H1 (cell line): ENCODE data around the gene TCERG1L. TPM values are rescaled to one million over a fixed set of nuclear protein-coding genes. Genes with fewer than 3 reads are reported as not detected.

Experiments
- CTCF ChIA-PET: fragments of 300-600 bp; sonication (Branson Sonifier 250); formaldehyde crosslinking; loops from one replicate; lab custom pipeline; 2021; ENCODE audit not compliant: partially characterized antibody; lab: Charles Lee
- POLR2A ChIA-PET: fragments of 300-600 bp; sonication (Branson Sonifier 250); formaldehyde crosslinking; loops from one replicate; lab custom pipeline; 2021; ENCODE audit warnings: inconsistent platforms; ENCODE audit not compliant: partially characterized antibody; lab: Charles Lee
- DNase-seq, 2 experiments: peaks; one replicate each; pipeline versions ENCODE4 v3.0.0 to v3.0.0-alpha.2; 2010 to 2022; ENCODE audit warnings: low spot score in 2 of 2, low read depth in 1 of 2, mixed read lengths in 1 of 2
- FAIRE-seq: peaks from 2 replicates; lab custom pipeline; 2011; peaks lifted over from hg19 to GRCh38; lab: Jason Lieb, UNC
- H2AFZ ChIP-seq: 2 replicates; pipeline ENCODE4 v1.8.1; 2012; ENCODE audit warnings: low read length, inconsistent platforms
- H2AK5ac ChIP-seq: 2 replicates; pipeline ENCODE4 v1.6.1; 2013; ENCODE audit warnings: low read depth, low read length
- H2BK120ac ChIP-seq: replicated peaks from 2 replicates; pipeline ENCODE3; 2013; ENCODE audit warnings: low read depth, low read length, inconsistent platforms
- H2BK12ac ChIP-seq: 2 replicates; pipeline ENCODE4 v1.6.1; 2013; ENCODE audit warnings: low read depth, low read length
- H2BK15ac ChIP-seq: 2 replicates; pipeline ENCODE4 v1.6.1; 2013; ENCODE audit warnings: low read length
- H2BK20ac ChIP-seq: 2 replicates; pipeline ENCODE4 v1.6.1; 2013; ENCODE audit warnings: low read length
- H2BK5ac ChIP-seq: 2 replicates; pipeline ENCODE4 v1.6.1; 2013; ENCODE audit warnings: low read depth, low read length
- H3K14ac ChIP-seq: 2 replicates; pipeline ENCODE4 v1.6.1; 2013; ENCODE audit warnings: inconsistent platforms; ENCODE audit not compliant: insufficient read length
- H3K18ac ChIP-seq: 2 replicates; pipeline ENCODE4 v1.6.1; 2013; ENCODE audit warnings: low read length; ENCODE audit errors: extremely low read depth
- H3K23ac ChIP-seq: 2 replicates; pipeline ENCODE4 v1.6.1; 2013; ENCODE audit warnings: inconsistent platforms; ENCODE audit not compliant: insufficient read length
- H3K23me2 ChIP-seq: 2 replicates; pipeline ENCODE4 v1.6.1; 2013; ENCODE audit warnings: low read depth, low read length
- H3K27ac ChIP-seq: 2 replicates; pipeline ENCODE4 v1.6.1; 2011; ENCODE audit warnings: low read depth, low read length, inconsistent platforms
- H3K27me3 ChIP-seq, 4 experiments: replicated peaks in 1 of 4; 1 replicate in 1 of 4; 2 replicates in 3 of 4; pipeline versions ENCODE4 v1.6.1 to v1.8.1; 2011 to 2013; ENCODE audit warnings: low read length in 3 of 4, mild to moderate bottlenecking in 3 of 4, inconsistent platforms in 2 of 4, mixed read lengths in 2 of 4, moderate library complexity in 1 of 4; ENCODE audit not compliant: control insufficient read depth in 3 of 4, insufficient read depth in 3 of 4; ENCODE audit errors: extremely low read depth in 1 of 4
- H3K36me3 ChIP-seq, 4 experiments: 2 replicates each; pipeline versions ENCODE4 v1.6.1 to v1.8.1; 2011 to 2013; ENCODE audit warnings: mild to moderate bottlenecking in 4 of 4, low read length in 3 of 4, moderate library complexity in 2 of 4, control low read depth in 1 of 4, inconsistent platforms in 1 of 4; ENCODE audit not compliant: insufficient read depth in 4 of 4, control insufficient read depth in 2 of 4
- H3K4ac ChIP-seq: replicated peaks from 2 replicates; pipeline ENCODE3; 2013; ENCODE audit warnings: low read length, low read depth, mixed read lengths, inconsistent platforms; ENCODE audit not compliant: insufficient read length
- H3K4me1 ChIP-seq, 4 experiments: replicated peaks in 1 of 4; 1 replicate in 1 of 4; 2 replicates in 3 of 4; pipeline versions ENCODE4 v1.6.1 to v1.8.1; 2011 to 2013; ENCODE audit warnings: low read length in 3 of 4, inconsistent platforms in 2 of 4, mixed read lengths in 1 of 4; ENCODE audit not compliant: insufficient read depth in 4 of 4, control insufficient read depth in 3 of 4
- H3K4me2 ChIP-seq, 2 experiments: 2 replicates each; pipeline versions ENCODE4 v1.6.1 to v1.8.1; 2011 to 2013; ENCODE audit warnings: low read depth in 2 of 2, low read length in 2 of 2, control low read depth in 1 of 2, inconsistent platforms in 1 of 2, mild to moderate bottlenecking in 1 of 2; ENCODE audit not compliant: insufficient read depth in 1 of 2
- H3K4me3 ChIP-seq, 4 experiments: fragments of 200-600, 300-600 bp in 1 of 4; sonication (generic), shearing (Covaris generic), sonication (Bioruptor Twin) in 1 of 4; 2 replicates each; pipeline versions ENCODE4 v1.5.1 to v1.8.1; 2011 to 2016; ENCODE audit warnings: low read length in 4 of 4, low read depth in 3 of 4, control low read depth in 2 of 4, inconsistent platforms in 2 of 4, mild to moderate bottlenecking in 2 of 4, mixed read lengths in 1 of 4, moderate library complexity in 1 of 4; ENCODE audit not compliant: insufficient read depth in 2 of 4; ENCODE audit errors: extremely low read depth in 1 of 4
- H3K56ac ChIP-seq: replicated peaks from 2 replicates; pipeline ENCODE3; 2013; ENCODE audit warnings: low read depth, mild to moderate bottlenecking, mixed read lengths, low read length, inconsistent platforms; ENCODE audit not compliant: insufficient read length
- H3K79me1 ChIP-seq: 2 replicates; pipeline ENCODE4 v1.6.1; 2013; ENCODE audit warnings: low read depth, low read length, control low read depth
- H3K79me2 ChIP-seq, 2 experiments: 2 replicates each; pipeline versions ENCODE4 v1.6.1 to v1.8.1; 2012 to 2013; ENCODE audit warnings: low read length in 2 of 2, mild to moderate bottlenecking in 2 of 2, inconsistent platforms in 1 of 2; ENCODE audit not compliant: insufficient read depth in 2 of 2, control insufficient read depth in 1 of 2
- H3K9ac ChIP-seq, 4 experiments: replicated peaks in 1 of 4; 1 replicate in 1 of 4; 2 replicates in 3 of 4; pipeline versions ENCODE4 v1.6.1 to v1.8.1; 2011 to 2013; ENCODE audit warnings: low read depth in 3 of 4, low read length in 3 of 4, control low read depth in 2 of 4, mild to moderate bottlenecking in 2 of 4, moderate library complexity in 2 of 4, inconsistent platforms in 1 of 4; ENCODE audit errors: extremely low read depth in 1 of 4
- H3K9me3 ChIP-seq, 2 experiments: 2 replicates each; pipeline versions ENCODE4 v1.6.1 to v1.8.1; 2012 to 2013; ENCODE audit warnings: mild to moderate bottlenecking in 2 of 2, moderate library complexity in 2 of 2, control low read depth in 1 of 2, inconsistent platforms in 1 of 2, low read depth in 1 of 2, low read length in 1 of 2, mixed read lengths in 1 of 2; ENCODE audit not compliant: insufficient read depth in 2 of 2
- H4K20me1 ChIP-seq, 2 experiments: replicated peaks in 1 of 2; 2 replicates each; pipeline versions ENCODE3 to v1.8.1; 2011 to 2013; ENCODE audit warnings: inconsistent platforms in 2 of 2, low read length in 2 of 2, mild to moderate bottlenecking in 1 of 2; ENCODE audit not compliant: insufficient read depth in 2 of 2, control insufficient read depth in 1 of 2
- H4K5ac ChIP-seq: 2 replicates; pipeline ENCODE4 v1.6.1; 2013; ENCODE audit warnings: low read length, low read depth, mixed read lengths, inconsistent platforms; ENCODE audit not compliant: insufficient read length
- H4K8ac ChIP-seq: 2 replicates; pipeline ENCODE4 v1.8.0; 2013; ENCODE audit warnings: mild to moderate bottlenecking, moderate library complexity, low read length, inconsistent platforms; ENCODE audit not compliant: insufficient read depth; ENCODE audit errors: extremely low read depth
- H4K91ac ChIP-seq: replicated peaks from 2 replicates; pipeline ENCODE3; 2013; ENCODE audit warnings: low read length, mixed read lengths, inconsistent platforms; ENCODE audit not compliant: insufficient read length
- CBX5 ChIP-seq: fragments of 300-800, 300-1000 bp; sonication (generic); IDR thresholded peaks from 2 replicates; pipeline ENCODE4 v1.7.1; 2016; ENCODE audit warnings: antibody characterized with exemption, low read length, low read depth
- CHD1 ChIP-seq: IDR thresholded peaks from 2 replicates; pipeline ENCODE4 v1.6.1; 2012; ENCODE audit warnings: low read depth, low read length, improper control_type of control experiment
- NRF1 ChIP-seq: IDR thresholded peaks from 2 replicates; pipeline ENCODE4 v1.6.1; 2011; ENCODE audit warnings: mild to moderate bottlenecking, low read depth, low read length, improper control_type of control experiment
- PHF8 ChIP-seq: fragments of 200-600 bp; sonication (generic); conservative IDR thresholded peaks from 2 replicates; pipeline ENCODE4 v1.7.1; 2012; ENCODE audit warnings: low read depth, mild to moderate bottlenecking, inconsistent platforms, low read length, moderate library complexity
- POLR2A ChIP-seq, 2 experiments: IDR thresholded peaks; 1 replicate in 1 of 2; 2 replicates in 1 of 2; pipeline ENCODE4 v1.6.1; 2011; ENCODE audit warnings: low read depth in 2 of 2, low read length in 2 of 2, mild to moderate bottlenecking in 2 of 2; ENCODE audit errors: control extremely low read depth in 1 of 2
- RBBP5 ChIP-seq: IDR thresholded peaks from 2 replicates; pipeline ENCODE4 v1.7.1; 2012; ENCODE audit warnings: low read depth, mild to moderate bottlenecking, inconsistent platforms, low read length, moderate library complexity, borderline replicate concordance
- RNF2 ChIP-seq: fragments of 200-900, 300-1000 bp; sonication (generic); IDR thresholded peaks from 2 replicates; pipeline ENCODE4 v1.7.1; 2016; ENCODE audit warnings: borderline replicate concordance, low read depth, mild to moderate bottlenecking, antibody characterized with exemption, low read length; ENCODE audit not compliant: poor library complexity, severe bottlenecking; ENCODE audit errors: missing control alignments
- SIN3A ChIP-seq, 2 experiments: IDR thresholded peaks in 1 of 2; conservative IDR thresholded peaks in 1 of 2; 2 replicates each; pipeline ENCODE4 v1.6.1; 2011 to 2012; ENCODE audit warnings: low read length in 2 of 2, improper control_type of control experiment in 1 of 2, low read depth in 1 of 2, mild to moderate bottlenecking in 1 of 2
- TAF1 ChIP-seq: IDR thresholded peaks from 2 replicates; pipeline ENCODE4 v1.6.1; 2011; ENCODE audit warnings: mild to moderate bottlenecking, low read depth, low read length
- TEAD4 ChIP-seq: IDR thresholded peaks from 2 replicates; pipeline ENCODE4 v1.6.1; 2012; ENCODE audit warnings: low read depth, low read length, inconsistent platforms, mixed read lengths
- WGBS, 2 experiments: shearing (Covaris generic) in 1 of 2; methylation state at CpG; one replicate each; pipeline versions ENCODE4 v1.1.6 to v1.1.7; 2013 to 2015; ENCODE audit warnings: low lambda C conversion rate in 2 of 2, mixed read lengths in 2 of 2, inconsistent platforms in 1 of 2, low coverage in 1 of 2, missing lambda C conversion rate in 1 of 2; ENCODE audit not compliant: insufficient replicate concordance in 2 of 2, insufficient coverage in 1 of 2, insufficient read length in 1 of 2; ENCODE audit errors: extremely low coverage in 1 of 2, missing lambda C conversion rate in 1 of 2; 5-methylcytosine and 5-hydroxymethylcytosine counted together
- polyA plus RNA-seq, 7 experiments: library from polyadenylated mRNA; depleted of rRNA in 3 of 7; stranded (reverse) in 5 of 7; unstranded in 2 of 7; fragments of >200 nt in 5 of 7; fragments of 200-250 nt in 2 of 7; gene quantifications; 1 replicate in 5 of 7; 2 replicates in 1 of 7; 4 replicates in 1 of 7; pipeline versions ENCODE4 v1.2.1 to v1.2.3, GENCODE V29; 2011 to 2013; ENCODE audit warnings: missing spikeins in 2 of 7, mixed read lengths in 2 of 7
- total RNA-seq: library from RNA; stranded (reverse); fragmentation: NEBNext Ultra II Directional; extraction: Animal tissue kit (Norgen Biotek cat#: 25700); gene quantifications from 2 replicates; pipeline ENCODE4 v1.2.1, GENCODE V29; 2021
- TF ChIP-seq, protein P1 (sequence below): IDR thresholded peaks from 2 replicates; pipeline ENCODE4 v1.6.1; 2012; ENCODE audit warnings: low read length, inconsistent platforms
- TF ChIP-seq, protein P2 (sequence below): IDR thresholded peaks from 2 replicates; pipeline ENCODE4 v1.6.1; 2011; ENCODE audit warnings: low read depth, mild to moderate bottlenecking, low read length; ENCODE audit not compliant: insufficient read depth

TCERG1L gene
- total and polyA plus RNA-seq, 2 of the 8 experiments (the other 6 are each of a cell fraction or from before 2014, with no cell fraction given): 3.9 to 6.9 TPM

DNA sequence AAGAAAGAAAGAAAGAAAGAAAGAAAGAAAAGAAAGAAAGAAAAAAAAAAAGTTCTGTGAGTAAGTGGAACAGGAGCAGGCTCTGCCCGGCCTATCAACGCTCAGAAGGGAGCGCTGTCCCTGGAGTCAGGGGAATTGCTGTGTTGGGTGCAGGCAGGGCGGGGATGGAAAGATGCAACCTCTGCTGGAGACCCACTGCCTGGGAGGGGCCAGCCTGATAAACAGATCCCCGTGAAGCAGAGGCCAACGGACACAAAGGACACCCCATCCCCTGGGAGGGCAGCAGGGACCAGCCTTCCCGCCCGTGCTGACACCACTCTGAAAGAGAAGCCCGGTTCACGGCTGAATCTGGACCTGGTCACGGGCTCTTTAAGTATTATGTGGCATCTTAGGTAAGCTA is 54.5 kb downstream of the TCERG1L start:
- H2AK5ac ChIP-seq: no peak overlapping the region
- no peak overlapping the region for H3K4me3 ChIP-seq
- no peak overlapping the region for H3K23ac ChIP-seq
- H3K4me2 ChIP-seq: no peak overlapping the region
- no peak overlapping the region for H2BK120ac ChIP-seq
- H4K8ac ChIP-seq: no peak overlapping the region
- H3K9me3 ChIP-seq: no peaks in the 10 kb centered on the region
- no peak overlapping the region for H2BK15ac ChIP-seq
- no peak overlapping the region for H3K4ac ChIP-seq
- H3K27ac ChIP-seq: no peak overlapping the region
- H3K79me1 ChIP-seq: no peaks in the 10 kb centered on the region; the same call in 1 of the 2 replicates
- no peak overlapping the region for H3K9ac ChIP-seq
- DNase-seq (no peak), FAIRE-seq (no peak)
- WGBS, 2 experiments: 91% methylated on average over 11 of the region's 11 CpGs; no CpG with 5 or more reads in 1 of the 2 experiments
- no peak overlapping the region for H4K91ac ChIP-seq
- H2AFZ ChIP-seq: no peak overlapping the region
- no peaks in the 10 kb centered on the region for H3K23me2 ChIP-seq
- H4K5ac ChIP-seq: no peak overlapping the region
- H4K20me1 ChIP-seq: no peaks in the 10 kb centered on the region
- H3K27me3 ChIP-seq: no peaks in the 10 kb centered on the region
- no peaks in the 10 kb centered on the region for H3K36me3 ChIP-seq
- ChIA-PET CTCF (interaction anchor here (1.1 kb wide), 1 partner anchor 169 kb away, joined by 4 read pairs; no protein-coding TSS in a partner anchor), POLR2A (no interaction called here)
- no peak overlapping the region for H3K18ac ChIP-seq
- H2BK12ac ChIP-seq: no peak overlapping the region
- H2BK5ac ChIP-seq: no peak overlapping the region
- H3K14ac ChIP-seq: no peak overlapping the region
- no peaks in the 10 kb centered on the region for H3K79me2 ChIP-seq
- no peaks in the 10 kb centered on the region; a peak in 1 of 7 replicates for H3K4me1 ChIP-seq
- no peak overlapping the region for H3K56ac ChIP-seq
- no peak overlapping the region for H2BK20ac ChIP-seq
- no peak for TF ChIP-seq SIN3A (conservative IDR thresholded peaks at IDR 0.05 in 1 of 2, IDR thresholded peaks at IDR 0.05 in 1 of 2; ENCODE audit: low read depth in 1 of 2, low read length in 2 of 2)
- TF ChIP-seq PHF8: no peak
- no peak for TF ChIP-seq NRF1
- TF ChIP-seq, protein P1, sequence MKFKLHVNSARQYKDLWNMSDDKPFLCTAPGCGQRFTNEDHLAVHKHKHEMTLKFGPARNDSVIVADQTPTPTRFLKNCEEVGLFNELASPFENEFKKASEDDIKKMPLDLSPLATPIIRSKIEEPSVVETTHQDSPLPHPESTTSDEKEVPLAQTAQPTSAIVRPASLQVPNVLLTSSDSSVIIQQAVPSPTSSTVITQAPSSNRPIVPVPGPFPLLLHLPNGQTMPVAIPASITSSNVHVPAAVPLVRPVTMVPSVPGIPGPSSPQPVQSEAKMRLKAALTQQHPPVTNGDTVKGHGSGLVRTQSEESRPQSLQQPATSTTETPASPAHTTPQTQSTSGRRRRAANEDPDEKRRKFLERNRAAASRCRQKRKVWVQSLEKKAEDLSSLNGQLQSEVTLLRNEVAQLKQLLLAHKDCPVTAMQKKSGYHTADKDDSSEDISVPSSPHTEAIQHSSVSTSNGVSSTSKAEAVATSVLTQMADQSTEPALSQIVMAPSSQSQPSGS: no peak
- no peak for TF ChIP-seq TAF1
- no peak for TF ChIP-seq CBX5
- TF ChIP-seq RBBP5: no peak
- TF ChIP-seq, protein P2, sequence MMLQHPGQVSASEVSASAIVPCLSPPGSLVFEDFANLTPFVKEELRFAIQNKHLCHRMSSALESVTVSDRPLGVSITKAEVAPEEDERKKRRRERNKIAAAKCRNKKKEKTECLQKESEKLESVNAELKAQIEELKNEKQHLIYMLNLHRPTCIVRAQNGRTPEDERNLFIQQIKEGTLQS: no peak
- TF ChIP-seq RNF2: no peak
- TF ChIP-seq CHD1: no peak
- no peak for TF ChIP-seq POLR2A (IDR thresholded peaks at IDR 0.05; ENCODE audit: control extremely low read depth in 1 of 2, low read depth in 2 of 2, low read length in 2 of 2)
- no peak for TF ChIP-seq TEAD4
